Embryonic facial prominence (tissue), 1 donor: ENCODE results near the gene MSI2.

Source experiments
- DNase-seq: peaks from one replicate; pipeline ENCODE4 v3.0.0-alpha.2; 2016; ENCODE audit errors: extremely low spot score

The MSI2 gene

DNA sequence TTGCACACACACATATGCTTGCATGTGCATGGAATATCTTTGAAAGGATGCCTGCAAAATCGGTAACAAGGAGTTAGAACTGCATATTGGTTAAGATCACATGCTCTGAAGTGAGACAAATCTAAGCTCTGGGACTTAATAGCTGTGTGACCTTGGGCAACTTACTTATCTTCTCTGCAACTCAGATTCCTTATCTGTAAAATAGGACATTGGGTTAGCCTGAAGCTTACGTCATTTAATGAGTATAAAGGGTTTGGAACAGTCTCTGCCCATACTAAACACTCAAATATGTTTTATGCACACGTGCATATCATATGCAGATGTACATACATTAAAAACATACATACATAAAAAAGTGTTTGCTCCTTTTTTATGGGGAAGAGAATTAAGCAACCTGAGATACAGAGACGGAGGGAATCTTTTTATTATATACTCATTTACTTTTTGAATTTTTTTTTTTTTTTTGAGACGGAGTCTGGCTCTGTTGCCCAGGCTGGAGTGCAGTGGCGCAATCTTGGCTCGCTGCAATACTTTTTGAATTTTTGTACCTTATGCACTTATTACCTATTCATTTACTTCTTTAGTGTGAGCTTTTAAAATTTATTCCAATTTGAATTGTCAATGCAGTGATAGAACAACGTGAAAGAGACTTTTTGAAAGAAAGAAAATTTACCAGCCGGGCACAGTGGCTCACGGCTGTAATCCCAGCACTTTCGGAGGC, 282.6 kb downstream of the MSI2 start:
- no peak for DNase-seq

- no peak for DNase-seq
Observed at GRCh38 chr17:57539529-57540301, 283.4 kb downstream of the MSI2 start.

- DNase-seq = no peak
Observed at GRCh38 chr17:57540596-57540995, 284.3 kb downstream of the MSI2 start.

- no peak for DNase-seq
Observed at GRCh38 chr17:57541049-57541448, 284.7 kb downstream of the MSI2 start.

- DNase-seq = no peak
Observed at GRCh38 chr17:57541472-57542394, 285.4 kb downstream of the MSI2 start.

- no peak for DNase-seq
Observed at GRCh38 chr17:57542510-57542909, 286.2 kb downstream of the MSI2 start.

- no peak for DNase-seq
Observed at GRCh38 chr17:57543230-57543629, 286.9 kb downstream of the MSI2 start.

DNA sequence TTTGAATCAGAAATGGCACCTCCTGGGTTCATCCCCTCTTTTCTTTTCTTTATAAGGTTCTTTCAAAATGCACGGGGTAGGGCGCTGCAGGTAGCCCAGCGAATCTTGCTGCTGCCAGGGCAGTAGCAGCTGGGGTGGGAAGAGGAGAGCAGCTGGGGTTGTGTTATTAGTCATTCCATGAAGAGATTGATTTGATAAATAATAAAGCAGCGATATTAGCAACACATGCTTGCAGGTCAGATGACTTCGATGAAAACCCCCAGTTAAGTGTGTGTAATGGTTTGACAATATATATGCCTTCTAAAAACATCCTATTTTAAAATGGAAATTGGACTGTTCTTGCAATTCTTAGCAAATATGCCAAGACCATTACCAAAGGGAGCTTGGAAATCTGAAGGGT, 288.1 kb downstream of the MSI2 start:
- DNase-seq = no peak

- no peak for DNase-seq
Observed at GRCh38 chr17:57544834-57545463, 288.6 kb downstream of the MSI2 start.

- DNase-seq = no peak
Observed at GRCh38 chr17:57545731-57546342, 289.5 kb downstream of the MSI2 start.

DNA sequence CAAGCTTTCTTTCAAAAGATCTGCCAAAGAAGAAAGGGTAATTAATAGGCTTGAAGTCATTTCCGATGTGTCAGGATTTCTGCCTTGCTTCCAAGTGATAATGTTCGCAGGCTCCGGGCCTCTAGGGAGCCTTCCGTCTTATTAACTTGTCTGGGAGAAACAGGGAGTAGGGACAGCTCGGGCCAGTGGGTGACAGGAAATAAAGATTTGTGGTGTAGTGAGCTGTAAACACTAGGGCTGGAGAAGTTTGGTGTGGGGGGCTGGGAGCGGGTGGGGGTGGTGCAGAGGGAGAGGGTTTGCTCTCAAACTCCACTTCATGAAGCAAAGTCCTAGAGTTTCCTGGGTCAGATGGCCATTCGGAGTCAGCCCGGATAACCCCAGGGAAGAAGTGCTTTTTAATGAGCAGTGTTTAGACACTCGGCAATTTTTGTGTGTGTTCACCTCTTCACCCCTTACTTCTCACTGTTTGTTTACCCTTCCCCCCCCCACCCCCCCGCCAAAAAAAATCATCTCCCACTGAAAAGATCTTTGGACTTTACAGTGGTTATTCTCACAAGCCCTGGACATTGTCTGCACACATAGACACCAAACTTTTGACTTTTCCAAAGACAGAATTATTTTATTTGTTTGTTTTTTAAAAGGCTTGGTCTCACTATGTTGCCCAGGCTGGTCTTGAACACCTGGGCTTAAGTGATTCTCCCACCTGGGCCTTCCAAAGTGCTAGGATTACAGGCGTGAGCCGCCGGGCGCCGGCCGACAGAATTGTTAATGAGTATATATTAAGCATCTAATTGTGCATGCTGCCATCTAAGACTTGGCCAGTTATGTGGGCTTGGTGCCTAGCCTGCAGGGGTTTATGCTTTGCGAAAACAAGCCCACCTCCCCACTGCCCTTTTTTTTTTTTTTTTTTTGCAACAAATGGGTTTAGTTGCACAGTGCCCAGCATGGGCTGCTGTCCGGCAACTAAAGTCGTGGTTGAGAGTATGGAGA, 292.4 kb downstream of the MSI2 start:
- DNase-seq = no peak

DNA sequence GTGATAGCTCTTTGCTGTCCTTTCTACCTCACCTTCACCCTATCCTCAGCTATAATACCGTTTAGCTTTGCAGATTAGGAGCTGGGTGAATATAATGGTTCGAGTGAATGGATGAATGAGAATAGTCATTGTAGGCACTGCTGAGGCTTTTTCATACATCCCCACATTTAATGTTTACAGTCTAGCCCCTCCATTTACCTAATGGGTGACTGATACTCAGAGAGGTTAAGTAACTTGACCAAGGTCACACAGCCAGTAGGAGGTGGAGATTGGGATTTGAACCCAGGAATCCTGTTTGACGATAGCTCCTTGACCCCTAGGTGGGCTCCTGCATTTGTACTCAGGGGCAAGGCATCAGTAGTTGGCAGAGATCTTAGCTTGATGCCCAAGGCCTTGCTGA, 293.1 kb downstream of the MSI2 start:
- no peak for DNase-seq

GRCh38 chr17:57550016-57550415, 293.7 kb downstream of the MSI2 start:
- no peak for DNase-seq

GRCh38 chr17:57550668-57551315, 294.5 kb downstream of the MSI2 start:
- DNase-seq = no peak

DNA sequence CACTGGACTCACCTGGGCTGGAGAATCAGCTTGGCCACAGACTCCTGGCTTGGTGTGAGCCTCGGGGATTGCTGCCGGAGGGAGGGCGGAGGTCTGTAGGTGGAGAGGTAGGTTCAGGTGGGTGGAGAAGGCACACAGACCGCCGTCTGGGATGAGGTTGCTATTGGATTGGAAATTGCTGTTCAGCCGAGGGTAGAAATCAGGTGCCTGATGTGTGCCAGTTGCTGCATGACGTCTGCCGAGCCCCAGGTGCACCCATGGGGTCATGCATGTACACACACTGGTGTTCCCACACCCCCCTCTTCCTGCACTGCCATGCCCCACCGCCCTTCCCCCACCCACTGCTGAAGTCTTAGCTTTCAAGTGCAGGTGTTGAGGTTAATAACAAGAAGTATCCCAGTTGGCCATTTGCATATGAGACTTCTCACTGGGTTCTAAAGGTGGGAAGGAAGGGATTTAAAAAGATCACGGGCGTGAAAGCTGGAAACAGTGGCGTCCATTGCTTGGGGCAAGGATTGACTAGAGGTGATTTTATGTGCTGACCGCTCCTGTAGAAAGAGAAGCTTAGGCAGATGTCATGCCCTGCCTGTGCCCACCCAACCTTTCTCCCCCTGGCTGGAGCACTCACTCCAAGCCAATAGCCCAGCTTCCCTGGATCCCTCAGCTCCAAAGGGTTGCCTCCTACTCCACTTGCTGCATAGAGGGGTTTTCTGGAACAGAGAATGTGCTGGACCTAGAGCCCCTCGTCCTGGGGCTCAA, 295.2 kb downstream of the MSI2 start:
- no peak for DNase-seq

DNA sequence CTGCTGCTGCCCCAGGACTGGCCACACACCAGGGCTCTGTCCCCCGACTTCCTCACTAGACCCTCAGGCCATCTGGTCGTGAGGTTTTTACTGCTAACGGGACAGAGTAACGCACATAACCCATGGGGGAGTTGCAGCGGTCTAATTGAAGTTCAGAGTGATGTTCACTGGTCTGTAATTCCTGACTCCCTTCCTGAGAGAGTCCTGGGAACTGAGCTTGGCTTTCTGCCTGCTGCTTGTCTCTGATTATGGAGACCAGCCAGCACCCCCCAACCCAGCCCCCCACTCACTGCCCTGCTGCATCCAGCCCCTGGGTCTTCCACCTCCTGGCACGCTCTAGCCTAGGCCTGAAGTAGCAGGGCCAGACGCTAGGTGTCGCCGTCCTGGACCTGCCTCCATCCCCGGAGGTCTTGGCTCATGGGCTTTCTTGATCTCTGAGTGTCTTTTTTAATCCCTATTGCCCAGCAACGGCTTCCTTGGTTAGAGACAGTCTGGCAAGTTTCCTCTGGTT, 295.8 kb downstream of the MSI2 start:
- no peak for DNase-seq

DNA sequence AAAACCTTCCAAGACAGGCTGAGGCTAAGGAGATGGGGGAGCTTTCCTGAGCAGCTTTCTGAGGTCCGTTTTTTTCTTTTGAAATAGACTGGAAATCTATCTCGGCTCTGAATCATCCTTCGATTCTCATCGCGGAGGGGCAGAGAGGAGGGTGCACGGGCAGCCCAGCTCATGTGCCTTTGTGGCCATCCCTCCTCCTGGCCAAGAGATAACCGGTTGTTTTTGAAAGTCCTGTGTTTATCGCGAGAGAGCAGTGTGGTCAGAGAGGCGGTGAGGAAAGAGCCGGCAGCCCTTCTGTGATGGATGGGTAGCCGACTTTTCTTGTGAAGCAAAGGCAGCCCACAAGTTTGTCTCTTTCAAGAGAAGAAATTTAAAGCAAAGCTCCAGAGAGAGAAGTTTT, 297.2 kb downstream of the MSI2 start:
- DNase-seq = no peak

GRCh38 chr17:57553991-57554825, 297.9 kb downstream of the MSI2 start:
- DNase-seq = no peak
